Epithelial cell of esophagus (primary cell): ENCODE data around the gene CHRD.

Experiments
- DNase-seq: peaks from one replicate; pipeline ENCODE4 v3.0.0; 2010; ENCODE audit warnings: low read depth
- H3K4me3 ChIP-seq: 2 replicates; pipeline ENCODE4 v1.5.1; 2011; ENCODE audit warnings: mild to moderate bottlenecking, low read length, control low read depth
- CTCF ChIP-seq: IDR thresholded peaks from 2 replicates; pipeline ENCODE4 v1.5.1; 2011; ENCODE audit warnings: low read depth, mild to moderate bottlenecking, low read length, control low read depth, inconsistent platforms; ENCODE audit not compliant: insufficient read depth; ENCODE audit errors: missing control alignments

The CHRD gene

GRCh38 chr3:184380185-184380626 lies 352 bp downstream of the CHRD start:
- no peak for TF ChIP-seq CTCF
- peak; percentile 44 for DNase-seq
- H3K4me3 ChIP-seq: no peak overlapping the region

- no peak for TF ChIP-seq CTCF
- no peak for DNase-seq
- no peak overlapping the region for H3K4me3 ChIP-seq
Measured at GRCh38 chr3:184380627-184381260, 890 bp downstream of the CHRD start.

GRCh38 chr3:184381261-184382224 lies 1.7 kb downstream of the CHRD start:
- DNase-seq: no peak
- H3K4me3 ChIP-seq: no peak overlapping the region
- TF ChIP-seq CTCF: no peak

- no peak for TF ChIP-seq CTCF
Measured at GRCh38 chr3:184382326-184383032, 2.6 kb downstream of the CHRD start.

GRCh38 chr3:184383033-184383740 lies 3.3 kb downstream of the CHRD start:
- TF ChIP-seq CTCF: no peak
- no peak for DNase-seq
- no peak overlapping the region for H3K4me3 ChIP-seq

More at GRCh38 chr3:184382326-184383032, 2.6 kb downstream of the CHRD start:
- H3K4me3 ChIP-seq: no peak overlapping the region
- DNase-seq: no peak

- no peak overlapping the region for H3K4me3 ChIP-seq
- TF ChIP-seq CTCF: no peak
- DNase-seq: no peak
Measured at GRCh38 chr3:184384342-184384741, 4.5 kb downstream of the CHRD start.
